GM18870 (cell line): ENCODE data around the gene CCR8.
"Not testable (repeated sequence)": the region's sequence is repeated elsewhere in the genome, so short reads cannot be mapped to it uniquely, and the experiment has no call there.

Source experiments
- ATAC-seq: cut with Tn5 transposase; IDR thresholded peaks from one replicate; pipeline ENCODE4 v1.9.1; 2021; ENCODE audit warnings: moderate library complexity; ENCODE audit not compliant: unreplicated experiment

Gene CCR8

GRCh38 chr3:39313289-39313688 lies 16.2 kb upstream of the CCR8 start:
- no peak for ATAC-seq

- ATAC-seq: no peak
These were observed 14.1 kb upstream of the CCR8 start for GRCh38 chr3:39315420-39315819.

GRCh38 chr3:39317571-39318169 lies 11.8 kb upstream of the CCR8 start:
- ATAC-seq: no peak

- ATAC-seq: no peak
These were observed 11.2 kb upstream of the CCR8 start for GRCh38 chr3:39318301-39318700.

- ATAC-seq: no peak
These were observed 10.3 kb upstream of the CCR8 start for GRCh38 chr3:39319249-39319648.

GRCh38 chr3:39321574-39321983 lies 7.9 kb upstream of the CCR8 start:
- not testable (repeated sequence) for ATAC-seq

GRCh38 chr3:39322209-39322715 lies 7.2 kb upstream of the CCR8 start:
- ATAC-seq: not testable (repeated sequence)

- ATAC-seq: no peak
These were observed 6.6 kb upstream of the CCR8 start for GRCh38 chr3:39322936-39323335.

GRCh38 chr3:39323494-39323893 lies 6.0 kb upstream of the CCR8 start:
- ATAC-seq: no peak

GRCh38 chr3:39325236-39325635 lies 4.3 kb upstream of the CCR8 start:
- ATAC-seq: no peak

GRCh38 chr3:39327053-39327745 lies 2.3 kb upstream of the CCR8 start:
- no peak for ATAC-seq

- no peak for ATAC-seq
These were observed 1.7 kb upstream of the CCR8 start for GRCh38 chr3:39327746-39328349.

- ATAC-seq: no peak
These were observed 1.3 kb downstream of the CCR8 start for GRCh38 chr3:39330824-39331223.

GRCh38 chr3:39332525-39332924 lies 3.0 kb downstream of the CCR8 start:
- no peak for ATAC-seq

GRCh38 chr3:39333607-39334006 lies 4.1 kb downstream of the CCR8 start:
- no peak for ATAC-seq

GRCh38 chr3:39334205-39334604 lies 4.7 kb downstream of the CCR8 start:
- no peak for ATAC-seq

GRCh38 chr3:39338201-39338600 lies 8.7 kb downstream of the CCR8 start:
- no peak for ATAC-seq

- no peak for ATAC-seq
These were observed 9.6 kb downstream of the CCR8 start for GRCh38 chr3:39339086-39339485.

GRCh38 chr3:39343076-39343717 lies 13.7 kb downstream of the CCR8 start:
- ATAC-seq: no peak

GRCh38 chr3:39343760-39344159 lies 14.3 kb downstream of the CCR8 start:
- ATAC-seq: no peak

GRCh38 chr3:39344746-39345344 lies 15.3 kb downstream of the CCR8 start:
- no peak for ATAC-seq
